Measurements from ENCODE around the gene FBRSL1.

DNA sequence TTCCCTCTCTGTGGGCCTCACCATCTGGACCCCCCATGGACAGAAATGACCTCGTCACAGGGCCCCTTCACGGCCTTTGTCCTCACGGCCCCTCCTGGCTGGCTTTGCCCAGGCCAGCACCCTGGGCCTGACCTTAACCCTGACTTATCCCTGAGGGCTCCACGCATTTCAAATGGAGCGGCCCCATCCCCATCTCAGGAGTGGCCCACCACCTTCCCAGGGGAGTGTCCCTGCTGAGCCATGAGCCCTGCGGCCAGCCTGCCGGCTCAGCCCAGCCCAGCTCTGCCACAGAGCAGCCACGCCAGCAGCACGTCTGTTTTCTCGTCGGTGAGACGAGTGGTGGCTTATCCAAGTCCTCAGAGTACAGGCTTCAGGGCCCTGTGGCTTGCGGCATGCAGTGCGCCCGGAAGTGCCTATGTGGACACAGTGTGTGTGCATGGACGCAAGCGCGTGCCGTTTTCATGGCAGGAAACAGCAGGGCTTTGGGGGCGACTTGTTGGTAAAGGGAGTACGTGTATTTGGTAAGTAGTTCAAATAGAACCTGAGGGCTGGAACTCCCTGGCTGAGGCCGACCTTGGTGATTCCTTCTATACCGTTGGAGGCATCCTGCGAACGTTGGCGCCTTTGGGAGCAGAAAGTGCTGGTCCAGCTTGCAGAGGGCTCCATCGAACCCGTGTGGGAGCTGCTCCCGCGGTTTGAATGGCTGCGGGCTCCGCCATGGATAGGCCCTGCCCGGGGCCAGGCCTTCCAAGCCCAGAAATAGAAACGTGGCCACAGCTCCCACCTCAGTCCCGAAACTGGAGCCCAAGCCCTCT lies 68.3 kb downstream of the FBRSL1 start:
- TF ChIP-seq, protein P1, sequence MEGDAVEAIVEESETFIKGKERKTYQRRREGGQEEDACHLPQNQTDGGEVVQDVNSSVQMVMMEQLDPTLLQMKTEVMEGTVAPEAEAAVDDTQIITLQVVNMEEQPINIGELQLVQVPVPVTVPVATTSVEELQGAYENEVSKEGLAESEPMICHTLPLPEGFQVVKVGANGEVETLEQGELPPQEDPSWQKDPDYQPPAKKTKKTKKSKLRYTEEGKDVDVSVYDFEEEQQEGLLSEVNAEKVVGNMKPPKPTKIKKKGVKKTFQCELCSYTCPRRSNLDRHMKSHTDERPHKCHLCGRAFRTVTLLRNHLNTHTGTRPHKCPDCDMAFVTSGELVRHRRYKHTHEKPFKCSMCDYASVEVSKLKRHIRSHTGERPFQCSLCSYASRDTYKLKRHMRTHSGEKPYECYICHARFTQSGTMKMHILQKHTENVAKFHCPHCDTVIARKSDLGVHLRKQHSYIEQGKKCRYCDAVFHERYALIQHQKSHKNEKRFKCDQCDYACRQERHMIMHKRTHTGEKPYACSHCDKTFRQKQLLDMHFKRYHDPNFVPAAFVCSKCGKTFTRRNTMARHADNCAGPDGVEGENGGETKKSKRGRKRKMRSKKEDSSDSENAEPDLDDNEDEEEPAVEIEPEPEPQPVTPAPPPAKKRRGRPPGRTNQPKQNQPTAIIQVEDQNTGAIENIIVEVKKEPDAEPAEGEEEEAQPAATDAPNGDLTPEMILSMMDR (IDR thresholded peaks at IDR 0.05 in 2 of 3, conservative IDR thresholded peaks at IDR 0.05 in 1 of 3; ENCODE audit: insufficient read depth in 2 of 3, low read depth in 1 of 3, low read length in 3 of 3), result no peak
- TF ChIP-seq PML (IDR thresholded peaks at IDR 0.05; ENCODE audit: low read length), result no peak
